Brain microvascular endothelial cell (primary cell): ENCODE measurements around the gene SRP14.

Source experiments
- DNase-seq: peaks from one replicate; pipeline ENCODE4 v3.0.0-alpha.2; 2020
- H3K27ac ChIP-seq: fragments of 250-450 bp; sonication (Bioruptor Pico); 2 replicates; pipeline ENCODE4 v1.5.1; 2020; ENCODE audit warnings: mild to moderate bottlenecking, moderate library complexity
- H3K27me3 ChIP-seq: fragments of 250-450 bp; sonication (Bioruptor Pico); replicated peaks from 2 replicates; pipeline ENCODE4 v1.5.1; 2020; ENCODE audit warnings: mild to moderate bottlenecking
- H3K36me3 ChIP-seq: fragments of 250-450 bp; sonication (Bioruptor Pico); replicated peaks from 2 replicates; pipeline ENCODE4 v1.5.1; 2020; ENCODE audit warnings: mild to moderate bottlenecking
- H3K4me3 ChIP-seq: 2 replicates; pipeline ENCODE4 v1.5.1; 2011; ENCODE audit warnings: low read depth, mild to moderate bottlenecking, control low read depth, low read length, moderate library complexity
- in situ Hi-C: cut with HindIII; loops from 2 replicates; pipeline ENCODE4 v1.10.0; 2017; ENCODE audit warnings: low sequenced_read_pairs, low pct_ligation_motif_present
- TF ChIP-seq, protein P1 (sequence below): IDR thresholded peaks from 2 replicates; pipeline ENCODE4 v1.5.1; 2011; ENCODE audit warnings: low read depth, mild to moderate bottlenecking, moderate library complexity, low read length, control low read depth, inconsistent platforms; ENCODE audit errors: missing control alignments

SRP14 gene, protein sequence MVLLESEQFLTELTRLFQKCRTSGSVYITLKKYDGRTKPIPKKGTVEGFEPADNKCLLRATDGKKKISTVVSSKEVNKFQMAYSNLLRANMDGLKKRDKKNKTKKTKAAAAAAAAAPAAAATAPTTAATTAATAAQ

DNA sequence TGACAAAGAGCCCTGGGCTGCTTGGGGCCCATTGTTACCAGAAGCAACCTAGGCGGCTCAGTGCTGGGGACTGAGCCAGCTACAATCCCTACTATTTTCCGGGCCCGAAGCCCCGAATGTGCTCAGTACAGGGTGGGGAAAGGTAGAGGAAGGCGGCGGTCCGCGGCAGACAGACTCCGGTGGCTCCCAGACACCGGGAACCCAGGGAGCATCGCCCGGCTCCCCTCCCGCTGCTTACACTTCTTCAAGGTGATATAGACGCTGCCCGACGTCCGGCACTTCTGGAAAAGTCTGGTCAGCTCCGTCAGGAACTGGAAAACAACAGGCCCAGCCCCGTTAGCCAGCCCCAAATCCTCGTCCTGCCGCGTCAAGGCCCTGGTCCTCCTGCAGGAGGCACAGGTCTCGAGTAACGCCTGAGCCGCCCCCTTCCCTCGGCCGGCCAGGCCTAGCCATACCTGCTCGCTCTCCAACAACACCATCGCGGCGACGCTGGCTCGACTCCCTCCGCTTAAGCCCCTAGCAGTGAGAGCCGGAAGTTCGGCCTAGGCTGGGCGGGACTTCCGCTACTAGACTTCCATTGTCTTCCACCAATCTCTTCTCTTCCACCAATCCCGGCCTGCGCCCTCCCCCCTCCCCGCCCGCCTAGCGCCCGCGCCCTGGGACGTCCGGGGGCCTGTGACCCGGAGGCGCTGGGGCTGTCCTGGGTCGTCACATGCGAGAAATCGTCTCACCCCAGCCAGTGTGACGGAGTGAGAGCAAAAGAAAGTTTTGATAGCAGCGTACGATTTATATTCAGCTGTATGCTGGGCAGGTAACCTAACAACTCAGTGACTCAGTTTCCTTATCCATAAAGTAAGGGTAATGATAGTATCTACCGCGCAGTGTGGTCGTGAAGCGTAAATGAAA is at the start of gene SRP14:
Gene SRP14 (minus strand): TSS at position 544 of the 906 bp plus-strand sequence. CDS start 65 bp downstream, at position 479.
- in situ Hi-C loops: no loop called here

DNA sequence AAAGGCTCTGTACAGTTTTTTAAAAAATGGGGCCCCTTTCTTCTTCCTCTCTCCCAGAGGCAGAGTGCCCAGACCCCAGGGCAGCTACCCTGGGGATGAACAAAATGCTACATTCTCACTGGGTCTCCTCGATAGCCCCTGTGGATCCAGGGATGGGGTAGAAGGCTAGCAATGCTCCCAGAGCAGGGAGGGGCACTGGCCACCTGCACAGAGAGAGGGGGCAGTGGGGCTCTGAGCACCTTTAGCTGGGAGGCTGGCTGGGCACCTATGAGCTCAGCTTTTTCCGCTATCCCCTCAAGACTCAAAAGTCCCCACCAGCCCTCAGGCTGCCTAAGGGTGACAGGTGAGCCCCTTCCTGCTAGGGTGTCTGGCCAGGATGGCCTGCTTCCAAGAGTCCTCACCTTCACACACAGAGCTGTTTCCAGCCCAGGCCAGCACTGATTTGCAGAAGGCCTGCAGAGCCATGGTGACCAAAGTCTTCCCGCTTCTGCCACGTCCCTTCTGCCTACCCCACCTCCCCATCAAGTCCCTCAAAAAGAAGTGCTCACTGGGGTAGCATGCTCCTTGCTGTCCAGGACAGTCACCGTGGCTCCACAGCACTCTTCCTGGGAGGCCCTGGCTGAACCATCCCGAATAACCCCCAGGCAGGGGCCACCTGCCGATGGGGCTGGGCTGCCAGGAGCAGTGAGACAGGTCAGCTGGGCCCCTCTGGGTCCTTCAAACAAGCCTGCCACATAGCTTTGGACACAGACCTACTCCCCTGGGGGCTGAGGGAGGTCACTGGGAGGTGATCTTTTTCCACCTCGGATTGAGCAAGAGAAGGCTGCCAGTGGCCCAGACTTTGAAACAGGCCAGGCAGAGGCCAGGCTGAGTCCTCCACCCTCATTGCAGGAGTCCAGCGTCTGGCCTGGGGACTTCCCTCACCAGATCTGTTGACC is 49.3 kb upstream of the SRP14 start:
- no peak overlapping the region for H3K4me3 ChIP-seq
- in situ Hi-C loops: no loop called here
- H3K36me3 ChIP-seq: no peaks in the 10 kb centered on the region
- no peak for DNase-seq
- H3K27me3 ChIP-seq: no peaks in the 10 kb centered on the region
- TF ChIP-seq, protein P1, sequence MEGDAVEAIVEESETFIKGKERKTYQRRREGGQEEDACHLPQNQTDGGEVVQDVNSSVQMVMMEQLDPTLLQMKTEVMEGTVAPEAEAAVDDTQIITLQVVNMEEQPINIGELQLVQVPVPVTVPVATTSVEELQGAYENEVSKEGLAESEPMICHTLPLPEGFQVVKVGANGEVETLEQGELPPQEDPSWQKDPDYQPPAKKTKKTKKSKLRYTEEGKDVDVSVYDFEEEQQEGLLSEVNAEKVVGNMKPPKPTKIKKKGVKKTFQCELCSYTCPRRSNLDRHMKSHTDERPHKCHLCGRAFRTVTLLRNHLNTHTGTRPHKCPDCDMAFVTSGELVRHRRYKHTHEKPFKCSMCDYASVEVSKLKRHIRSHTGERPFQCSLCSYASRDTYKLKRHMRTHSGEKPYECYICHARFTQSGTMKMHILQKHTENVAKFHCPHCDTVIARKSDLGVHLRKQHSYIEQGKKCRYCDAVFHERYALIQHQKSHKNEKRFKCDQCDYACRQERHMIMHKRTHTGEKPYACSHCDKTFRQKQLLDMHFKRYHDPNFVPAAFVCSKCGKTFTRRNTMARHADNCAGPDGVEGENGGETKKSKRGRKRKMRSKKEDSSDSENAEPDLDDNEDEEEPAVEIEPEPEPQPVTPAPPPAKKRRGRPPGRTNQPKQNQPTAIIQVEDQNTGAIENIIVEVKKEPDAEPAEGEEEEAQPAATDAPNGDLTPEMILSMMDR: no peak
- no peak overlapping the region for H3K27ac ChIP-seq

More for the DNA sequence above, at the start of gene SRP14:
- Histone ChIP-seq H3K27me3 (no peaks in the 10 kb centered on the region), H3K4me3 (peak within 1 kb of the TSS; percentile 98), H3K36me3 (peaks cover 29% of the 10 kb centered on the region), H3K27ac (peak within 1 kb of the TSS; percentile 90)
- TF ChIP-seq, protein P1: no peak
- peak; percentile 85 for DNase-seq

DNA sequence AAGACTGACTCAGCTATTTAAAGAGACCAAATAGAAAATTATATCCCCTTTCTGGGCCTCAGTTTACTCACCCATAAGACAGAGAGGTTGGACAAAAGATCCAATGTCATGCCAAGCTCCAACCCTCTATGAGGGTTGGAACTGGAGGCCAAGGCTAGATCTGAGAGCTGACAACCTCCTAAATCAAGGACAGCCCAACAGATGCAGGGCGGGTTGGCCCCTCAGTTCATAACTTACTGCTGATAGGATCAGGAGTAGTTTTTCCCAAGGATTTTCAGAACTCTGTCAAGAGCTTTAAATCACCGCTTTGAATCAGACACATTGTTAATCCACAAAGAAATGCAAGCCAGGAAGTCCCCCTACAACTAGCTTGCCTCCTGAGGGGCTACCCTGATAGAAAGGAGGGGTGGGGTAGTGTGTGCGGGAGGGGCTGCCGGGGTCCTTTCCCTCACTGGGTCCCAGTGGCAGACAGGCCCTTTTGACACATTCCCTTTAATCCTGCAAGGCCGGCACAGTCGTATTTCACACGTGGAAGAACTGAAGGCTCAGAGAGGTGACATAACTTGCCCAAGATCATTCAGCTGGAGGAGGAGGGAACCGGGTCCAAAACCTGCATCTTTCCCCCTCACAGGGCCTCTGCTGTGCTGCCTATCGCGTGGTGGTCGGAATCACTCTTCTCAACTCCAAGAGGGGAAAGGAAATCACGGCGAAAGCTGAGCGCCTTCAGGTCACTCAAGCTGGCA is 48.3 kb upstream of the SRP14 start:
- Histone ChIP-seq H3K27me3 (no peaks in the 10 kb centered on the region), H3K27ac (no peak overlapping the region), H3K36me3 (no peaks in the 10 kb centered on the region), H3K4me3 (no peak overlapping the region)
- DNase-seq: no peak
- TF ChIP-seq, protein P1: no peak
- in situ Hi-C loops: no loop called here

DNA sequence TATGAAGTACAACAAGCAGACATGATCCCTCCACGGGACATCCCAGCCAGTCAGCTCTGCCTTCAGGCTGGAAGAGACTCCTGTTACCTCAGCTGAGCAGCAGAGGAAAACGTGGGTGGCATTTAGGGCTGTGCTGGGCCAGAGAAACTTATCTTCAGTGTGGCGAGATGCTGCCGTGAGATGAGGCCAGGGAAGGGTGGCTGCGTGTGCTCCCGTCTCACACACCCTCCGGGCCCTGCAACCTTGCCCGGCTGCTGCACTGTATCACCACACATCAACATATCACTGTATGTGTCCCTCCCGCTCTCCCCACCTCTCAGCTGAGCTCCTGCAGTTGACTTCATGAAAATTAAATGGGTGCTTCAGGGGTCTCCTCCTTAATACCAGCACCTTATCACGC is 46.3 kb upstream of the SRP14 start:
- no peak overlapping the region for H3K4me3 ChIP-seq
- no peaks in the 10 kb centered on the region for H3K36me3 ChIP-seq
- TF ChIP-seq, protein P1: no peak
- H3K27me3 ChIP-seq: no peaks in the 10 kb centered on the region
- in situ Hi-C loops: no loop called here
- no peak for DNase-seq
- H3K27ac ChIP-seq: no peak overlapping the region

DNA sequence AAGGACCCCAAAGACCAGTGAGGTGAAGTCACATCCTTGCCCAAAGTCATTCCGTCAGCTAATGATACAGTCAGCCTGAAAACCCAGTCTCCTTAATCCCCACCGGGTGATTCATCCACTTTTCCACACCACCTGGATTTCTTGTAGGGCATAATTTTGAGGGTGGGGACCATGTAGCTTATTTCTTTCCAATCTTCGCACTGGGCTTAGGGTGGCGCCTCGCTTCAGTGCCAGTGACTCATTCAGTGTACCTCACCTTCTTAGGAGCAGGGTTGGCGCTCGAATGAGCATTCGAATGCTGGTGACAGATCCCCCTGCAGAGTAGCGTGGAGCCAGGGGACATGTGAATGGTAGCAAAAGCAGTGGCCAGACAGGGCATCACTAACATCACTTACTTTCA is 45.7 kb upstream of the SRP14 start:
- in situ Hi-C loops: loop anchor here (5.0 kb wide), 1 partner anchor 37 kb away; no protein-coding TSS in a partner anchor
- TF ChIP-seq, protein P1: no peak
- no peaks in the 10 kb centered on the region for H3K27me3 ChIP-seq
- H3K4me3 ChIP-seq: no peak overlapping the region
- H3K36me3 ChIP-seq: no peaks in the 10 kb centered on the region
- no peak overlapping the region for H3K27ac ChIP-seq
- DNase-seq: no peak
